ENCODE measurements around the gene MRPL20.
"Not testable (repeated sequence)": the region's sequence is repeated elsewhere in the genome, so short reads cannot be mapped to it uniquely, and the experiment has no call there.

The MRPL20 gene

DNA sequence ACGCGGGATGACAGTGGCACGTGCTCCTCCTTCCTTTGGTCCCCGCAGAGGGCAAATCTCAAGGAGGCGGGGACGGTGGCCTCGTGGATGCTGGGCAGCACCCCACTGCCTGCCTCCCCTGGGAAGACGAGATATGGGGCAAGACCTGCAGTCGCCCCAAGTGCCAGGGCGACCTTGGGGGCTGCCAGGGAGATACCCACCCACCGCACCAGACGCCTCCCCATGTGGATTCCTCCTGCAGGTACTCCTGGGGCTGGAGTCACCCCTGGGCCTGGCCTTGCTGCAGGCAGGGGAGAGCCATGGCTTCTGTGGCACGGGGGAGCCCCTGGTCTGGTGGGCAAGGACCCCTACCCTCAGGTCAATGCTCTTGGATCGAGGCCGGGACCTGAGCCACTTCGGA lies 26.2 kb downstream of the MRPL20 start:
- no peak for DNase-seq

DNA sequence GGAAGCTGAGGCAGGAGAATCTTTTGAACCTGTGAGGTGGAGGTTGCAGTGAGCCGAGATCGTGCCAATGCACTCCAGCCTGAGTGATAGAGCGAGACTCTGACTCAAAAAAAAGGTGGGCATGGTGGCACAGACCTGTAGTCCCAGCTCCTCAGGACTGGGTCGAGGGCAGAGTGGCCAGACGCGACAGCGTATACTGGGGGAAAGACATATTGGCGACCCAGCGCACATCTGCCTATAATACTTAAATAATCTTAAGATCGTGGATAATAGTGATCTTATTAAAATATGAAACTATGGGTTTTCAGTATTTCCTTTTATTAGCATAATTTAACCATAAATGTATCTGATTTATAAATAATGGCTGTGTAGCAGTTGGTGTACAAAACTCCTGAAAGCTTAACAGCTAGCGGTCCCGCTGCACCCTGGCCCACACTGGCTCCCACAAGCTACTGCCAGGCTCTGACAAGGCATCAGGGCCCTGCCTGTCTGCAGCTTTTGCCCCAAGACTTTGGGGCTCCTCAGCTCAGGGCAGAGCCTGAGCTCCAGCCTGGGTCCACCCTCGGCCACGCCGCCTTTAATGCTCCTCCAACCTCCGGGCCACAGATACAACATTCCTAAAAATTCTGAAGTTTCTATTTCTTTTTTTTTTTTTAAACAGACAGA lies 29.4 kb downstream of the MRPL20 start:
- DNase-seq = no peak

DNA sequence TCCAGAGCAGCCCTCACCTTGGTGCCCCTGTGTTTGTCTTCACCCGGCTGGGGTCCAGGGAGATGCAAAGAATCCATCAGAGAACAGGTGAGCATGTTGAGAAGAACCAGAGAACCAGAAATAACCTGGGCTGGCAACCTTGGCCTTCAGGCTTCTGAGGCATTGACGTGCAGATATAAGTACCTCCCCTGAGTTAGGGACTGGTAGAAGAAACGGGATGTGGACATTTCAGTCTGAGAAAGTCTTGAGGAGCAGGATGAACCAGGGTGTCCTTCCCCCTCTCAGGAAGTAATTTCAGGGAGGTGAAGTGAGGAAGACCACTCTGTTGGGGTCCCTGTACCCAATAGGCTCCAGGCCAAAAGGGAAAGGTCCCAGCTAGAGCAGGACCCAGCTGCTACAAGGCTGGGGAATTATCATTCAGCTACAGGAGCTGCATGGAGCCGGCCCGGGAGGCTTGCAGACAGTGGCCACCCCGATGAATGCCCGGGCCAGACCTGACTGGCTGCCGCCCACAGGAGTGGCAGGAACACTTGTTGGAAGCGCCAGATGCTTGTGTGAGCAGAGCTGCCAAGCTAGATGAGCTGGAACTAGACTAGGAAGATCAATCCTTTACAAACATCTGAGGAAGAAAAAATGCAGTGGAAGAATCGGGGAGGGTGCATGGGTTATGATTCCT lies 30.4 kb downstream of the MRPL20 start:
- DNase-seq = no peak

DNA sequence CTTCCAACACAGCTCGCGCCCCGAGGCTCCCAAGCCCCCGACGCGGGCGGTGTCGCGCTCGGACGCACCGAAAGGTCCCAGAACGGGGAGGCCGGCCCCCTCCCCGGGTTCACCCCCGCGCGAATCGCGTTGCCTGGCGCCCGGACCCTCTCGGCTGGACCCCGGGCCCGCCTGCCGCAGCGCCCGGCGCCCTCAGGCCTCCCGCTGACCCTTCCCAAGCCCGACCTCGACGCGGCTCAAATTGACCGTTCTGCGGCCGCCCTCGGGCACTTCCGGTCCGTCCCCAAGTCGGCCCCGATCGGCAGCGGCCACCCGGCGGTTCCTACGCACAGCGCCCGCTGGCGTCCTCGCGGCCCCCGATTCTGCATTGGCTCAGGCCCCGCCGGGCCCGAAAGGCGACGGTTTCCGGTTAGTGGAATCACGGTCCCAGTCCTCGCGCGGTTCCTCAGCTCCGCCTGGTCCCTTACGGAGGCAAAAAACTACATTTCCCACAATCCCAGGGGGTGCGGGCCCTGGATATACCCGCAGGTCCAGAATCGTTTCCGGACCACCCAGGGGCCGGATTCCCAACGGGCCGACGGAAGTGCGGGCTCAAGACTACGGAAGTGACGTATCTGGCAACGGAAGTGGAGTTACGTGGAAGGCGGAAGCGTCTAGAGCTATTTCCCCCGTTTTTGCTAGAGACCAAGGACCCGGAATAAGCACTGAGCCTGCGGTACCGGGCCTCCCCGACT lies 32.0 kb downstream of the MRPL20 start, which contains the start of gene AURKAIP1:
Gene AURKAIP1, minus strand, starts transcription at position 279 of the 734 bp plus-strand sequence. CDS start 451 bp downstream, outside the sequence.
- DNase-seq = peak; percentile 91

DNA sequence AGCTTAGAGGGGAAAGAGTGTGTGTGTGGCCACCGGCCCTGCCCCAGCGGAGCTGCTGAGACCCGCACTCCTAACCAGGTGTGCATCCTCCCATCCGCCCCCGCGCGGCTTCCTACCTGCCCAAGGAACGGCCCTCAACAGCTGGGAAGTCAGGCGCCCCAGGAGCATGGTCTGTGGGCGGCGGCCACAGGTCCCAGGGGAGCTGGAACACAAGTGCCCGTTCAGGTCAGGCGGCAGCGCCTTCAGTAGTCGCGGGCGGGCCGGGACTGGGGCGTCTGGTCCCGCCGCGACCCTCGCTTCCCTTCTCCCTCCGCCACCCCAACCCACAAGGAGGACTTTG lies 32.5 kb downstream of the MRPL20 start:
- DNase-seq = no peak

DNA sequence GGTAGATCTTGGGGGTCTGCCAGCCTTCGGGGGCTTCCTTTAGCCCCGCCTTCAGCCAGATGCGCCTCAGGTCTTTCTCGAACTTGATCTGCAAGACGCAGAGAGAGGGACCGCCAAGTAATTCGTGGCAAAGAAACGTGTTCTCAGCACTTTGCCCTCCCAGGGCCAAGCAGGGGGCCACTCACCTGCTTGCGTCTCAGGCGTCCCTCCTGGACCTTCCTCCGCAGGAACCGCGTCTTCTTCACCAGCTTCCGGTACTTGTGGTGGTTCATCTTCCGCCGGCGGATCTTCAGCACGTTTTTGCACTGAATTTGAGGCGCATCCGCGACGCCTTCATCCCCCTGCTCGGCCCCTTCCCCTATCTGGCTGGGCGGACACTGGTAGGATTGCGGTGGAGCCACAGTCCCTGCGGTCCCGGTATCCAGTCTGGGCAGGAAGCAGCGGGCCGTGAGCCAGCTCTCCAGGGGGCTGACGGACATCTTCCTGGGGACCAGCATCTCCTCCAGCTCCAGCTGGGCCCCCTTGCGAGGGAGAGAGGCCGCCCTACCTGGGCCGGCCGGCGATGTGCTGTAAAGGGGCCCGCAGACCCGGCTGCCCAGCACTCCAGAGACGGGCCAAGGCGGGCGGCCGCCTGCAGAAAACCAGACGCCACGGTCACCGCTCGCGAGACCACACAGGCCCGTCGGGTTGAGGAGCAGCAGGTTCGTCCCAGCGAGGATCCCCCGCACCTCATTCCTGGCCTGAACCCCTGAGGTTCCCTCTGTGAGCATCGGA lies 33.1 kb downstream of the MRPL20 start:
- no peak for DNase-seq

DNA sequence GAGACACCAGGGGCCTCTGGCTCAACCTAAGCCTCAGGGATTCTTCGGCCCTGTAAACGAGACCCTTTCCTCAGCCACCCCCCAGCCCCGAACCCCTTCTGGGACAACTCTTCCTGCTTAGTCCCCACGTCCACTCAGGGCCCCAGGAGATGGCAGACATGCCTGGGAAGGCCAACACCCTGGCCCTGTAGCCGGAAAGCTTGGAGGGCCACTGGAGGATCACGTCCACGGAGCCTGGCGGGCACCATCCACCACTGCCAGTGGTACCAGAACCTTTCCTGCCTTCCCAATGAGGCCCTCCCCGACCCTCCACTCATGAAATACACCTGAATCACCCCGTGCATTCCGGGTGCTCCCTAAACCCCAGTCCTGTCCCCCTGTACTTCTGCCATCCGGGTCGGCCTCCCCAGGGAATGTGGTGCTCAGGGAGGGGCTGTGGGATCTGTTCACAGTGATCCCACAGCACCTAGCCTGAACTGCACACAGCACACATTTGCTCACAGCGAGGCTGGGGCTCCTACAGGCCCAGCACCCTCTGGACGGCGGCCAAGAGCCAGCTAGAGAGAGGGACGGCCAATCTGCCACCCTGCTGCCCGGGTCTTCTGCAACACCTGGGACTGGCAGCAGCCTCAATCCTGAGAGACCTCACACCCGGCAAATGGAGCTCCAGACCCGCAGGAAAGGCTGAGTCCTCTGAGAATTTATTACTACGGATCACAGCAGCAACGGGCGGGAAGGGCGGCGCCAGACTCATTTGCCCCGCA lies 33.9 kb downstream of the MRPL20 start:
- DNase-seq = no peak

DNA sequence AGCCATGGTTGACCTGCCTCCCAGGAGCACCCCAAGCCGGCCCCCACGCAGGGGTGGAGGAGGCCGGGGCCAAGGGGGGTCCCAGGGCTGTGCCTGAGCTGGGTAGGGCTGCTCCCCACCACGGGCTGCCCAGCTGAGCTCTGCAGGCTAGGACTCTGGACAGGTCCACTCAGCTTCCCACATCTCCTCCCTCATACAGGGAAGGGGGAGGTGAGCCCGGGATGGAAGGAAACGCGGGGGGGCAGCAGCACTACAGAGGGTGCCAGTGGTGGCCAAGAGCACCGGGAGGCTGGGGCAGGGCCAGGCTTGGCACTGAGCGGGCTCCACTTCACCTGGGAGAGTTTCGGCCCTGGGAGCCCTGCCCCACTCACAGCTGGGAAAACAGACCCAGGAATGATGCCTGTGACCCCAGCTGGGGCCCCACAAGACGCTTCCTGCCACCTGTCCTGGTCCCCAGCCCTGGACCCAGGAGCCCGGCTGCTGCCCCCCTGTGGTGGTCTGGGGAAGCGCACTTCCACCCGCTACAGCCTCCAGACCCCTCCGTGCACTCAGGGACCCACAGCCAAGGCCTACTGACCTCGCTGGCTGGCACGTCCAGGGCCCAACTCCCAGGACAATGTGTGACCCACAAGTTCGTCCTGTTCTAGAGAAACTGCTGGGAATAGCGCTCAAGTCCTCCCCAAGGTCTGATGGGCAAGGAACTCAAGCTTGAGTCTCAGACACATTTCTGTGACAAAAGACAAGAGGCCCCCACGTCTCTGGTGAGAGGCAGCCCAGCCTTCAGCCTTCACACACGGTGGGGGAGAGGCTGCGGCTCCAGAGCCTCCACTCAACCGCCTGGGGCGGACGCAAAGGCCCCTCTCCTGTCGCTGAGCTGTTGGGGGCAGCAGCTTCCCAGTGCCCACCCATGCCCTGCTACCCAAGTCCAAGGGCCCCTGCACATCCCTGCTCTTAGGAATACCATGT lies 35.1 kb downstream of the MRPL20 start:
- no peak for DNase-seq

DNA sequence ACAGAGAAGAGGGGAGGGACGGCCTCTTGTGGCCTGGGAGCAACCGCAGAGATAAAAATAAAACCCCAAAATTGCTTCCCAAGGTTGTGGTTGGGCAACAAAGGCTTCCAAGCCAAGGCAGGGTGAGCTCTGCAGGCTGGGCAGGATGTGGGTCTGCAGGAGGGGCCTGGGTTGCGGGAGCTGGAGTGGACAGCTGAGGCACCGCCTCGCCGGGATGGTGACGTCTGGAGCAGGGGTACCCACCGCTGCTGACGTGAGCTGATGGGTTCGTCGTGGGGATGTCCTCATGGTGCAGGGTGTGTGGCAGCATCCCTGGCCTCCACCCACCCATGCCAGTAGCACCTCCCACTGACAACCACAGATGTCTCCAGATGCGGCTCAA lies 35.7 kb downstream of the MRPL20 start:
- DNase-seq = no peak

DNA sequence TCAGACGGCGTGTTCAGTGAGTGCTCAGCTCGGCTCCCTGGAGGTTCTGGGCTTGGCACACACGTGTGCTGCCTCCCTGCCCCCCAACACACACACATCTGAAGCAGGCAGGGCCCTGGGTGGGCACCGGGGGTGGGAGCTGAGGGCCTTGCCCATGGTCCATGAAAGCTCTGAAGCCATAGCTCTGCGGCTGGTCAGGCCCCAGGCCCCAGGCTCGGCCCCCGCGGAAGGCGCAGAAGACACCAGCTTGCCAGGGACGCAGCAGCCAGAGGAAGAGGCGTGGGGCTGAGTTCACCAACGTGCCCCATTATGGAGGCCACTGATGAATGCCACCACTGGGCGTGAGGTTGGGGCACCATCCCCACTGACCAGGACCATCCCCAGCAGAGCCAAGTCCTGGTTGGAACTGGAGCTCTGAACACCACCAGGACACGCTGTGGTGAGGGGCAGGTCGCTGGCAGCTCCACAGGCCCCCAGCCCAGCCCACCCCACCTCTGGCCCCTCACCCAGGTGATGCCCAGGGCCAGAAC lies 36.3 kb downstream of the MRPL20 start:
- DNase-seq = no peak

DNA sequence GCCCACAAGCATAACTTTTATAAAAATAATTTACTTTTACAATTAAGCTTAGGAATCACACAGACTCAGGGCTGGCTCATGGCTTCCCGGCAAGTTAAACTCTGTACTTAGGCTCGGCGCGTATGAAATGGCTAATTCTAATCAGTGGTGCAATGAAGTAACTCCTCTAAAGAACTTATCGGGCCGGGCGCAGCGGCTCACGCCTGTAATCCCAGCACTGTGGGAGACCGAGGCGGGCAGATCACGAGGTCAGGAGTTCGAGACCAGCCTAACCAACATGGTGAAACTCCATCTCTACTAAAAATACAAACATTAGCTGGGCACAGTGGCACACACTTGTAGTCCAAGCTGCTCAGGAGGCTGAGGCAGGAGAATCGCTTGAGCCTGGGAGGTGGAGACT lies 37.0 kb downstream of the MRPL20 start:
- DNase-seq = not testable (repeated sequence)

DNA sequence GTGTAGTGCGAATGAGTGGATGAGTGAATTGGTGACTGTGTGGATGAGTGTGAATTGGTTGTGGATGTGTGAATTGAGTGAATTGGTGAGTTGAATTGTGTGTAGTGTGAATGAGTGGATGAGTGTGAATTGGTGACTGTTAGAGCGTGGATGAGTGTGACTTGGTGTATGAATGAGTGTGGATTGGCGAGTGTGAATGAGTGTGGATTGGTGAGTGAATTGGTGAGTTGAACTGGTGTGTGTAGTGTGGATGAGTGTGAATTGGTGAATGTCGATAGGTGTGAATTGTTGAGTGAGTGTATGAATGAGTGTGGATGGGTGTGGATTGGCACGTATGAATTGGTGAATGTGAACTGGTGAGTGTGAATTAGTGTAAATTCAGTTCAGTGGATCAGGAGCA lies 39.8 kb downstream of the MRPL20 start:
- no peak for DNase-seq

DNA sequence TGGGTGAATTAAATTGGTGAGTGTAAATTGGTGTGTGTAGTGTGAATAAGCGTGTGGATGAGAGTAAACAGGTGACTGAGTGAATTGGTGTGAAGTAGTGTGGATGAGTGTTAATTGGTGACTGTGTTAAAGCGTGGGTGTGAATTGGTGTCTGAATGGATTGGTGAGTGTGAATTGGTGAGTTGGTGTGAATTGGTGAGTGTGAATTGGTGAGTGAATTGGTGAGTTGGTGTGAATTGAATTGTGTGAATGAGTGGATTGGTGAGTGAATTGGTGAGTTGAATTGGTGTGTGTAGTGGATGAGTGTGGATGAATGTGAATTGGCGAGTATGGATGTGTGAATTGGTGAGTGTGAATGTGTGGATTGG lies 40.4 kb downstream of the MRPL20 start:
- no peak for DNase-seq

DNA sequence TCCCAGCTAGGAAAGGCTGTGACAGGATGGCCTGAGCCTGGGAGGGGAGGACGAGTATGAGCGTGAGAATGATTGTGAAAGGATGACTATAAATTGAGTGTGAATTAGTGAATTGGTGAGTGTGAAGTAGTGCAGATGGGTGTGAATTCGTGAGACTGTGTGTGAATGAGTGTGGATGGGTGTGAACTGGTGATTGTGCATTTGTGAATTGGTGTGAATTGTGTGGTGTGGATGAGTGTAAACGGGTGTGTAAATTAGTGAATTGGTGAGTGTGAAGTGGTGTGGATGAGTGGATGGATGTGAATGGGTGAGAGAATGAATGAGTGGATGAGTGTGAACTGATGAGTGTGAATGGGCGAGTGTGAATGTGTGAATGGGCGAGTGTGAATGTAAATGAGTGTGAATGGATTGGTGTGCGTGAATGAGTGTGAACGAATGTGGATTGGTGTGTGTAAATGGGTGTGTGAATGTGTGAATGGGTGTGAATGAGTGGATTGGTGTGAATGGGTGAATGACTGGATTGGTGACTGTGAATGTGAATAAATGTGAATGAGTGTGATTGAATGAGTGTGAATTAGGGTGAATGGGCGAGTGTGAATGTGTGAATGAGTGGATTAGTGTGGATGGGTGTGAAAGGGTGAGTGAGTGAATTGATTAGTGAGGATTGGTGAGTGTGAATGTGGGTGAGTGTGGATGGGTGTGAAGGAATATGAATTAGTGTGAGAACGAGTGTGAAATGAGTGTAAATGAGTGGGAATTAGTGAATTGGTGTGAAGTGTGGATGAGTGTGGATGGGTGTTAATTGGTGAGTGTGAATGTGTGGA lies 41.0 kb downstream of the MRPL20 start:
- no peak for DNase-seq

DNA sequence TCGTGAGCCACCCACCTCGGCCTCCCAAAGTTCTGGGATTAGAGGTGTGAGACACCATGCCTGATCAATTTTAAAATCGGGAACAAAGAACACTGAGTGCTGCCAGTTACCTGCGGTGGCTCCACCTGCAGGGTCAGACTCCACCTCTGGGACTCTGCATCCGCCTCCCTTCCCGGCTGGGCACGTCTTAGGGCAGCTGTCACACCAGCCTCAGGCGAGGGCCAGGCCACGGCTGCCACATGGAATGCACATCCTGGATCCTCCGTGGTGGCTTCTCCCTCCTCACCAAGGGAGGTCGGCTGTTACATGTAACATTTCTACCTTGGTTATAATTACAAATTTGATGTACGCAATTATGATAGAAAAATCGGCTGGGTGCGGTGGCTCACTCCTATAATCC lies 42.8 kb downstream of the MRPL20 start:
- no peak for DNase-seq

DNA sequence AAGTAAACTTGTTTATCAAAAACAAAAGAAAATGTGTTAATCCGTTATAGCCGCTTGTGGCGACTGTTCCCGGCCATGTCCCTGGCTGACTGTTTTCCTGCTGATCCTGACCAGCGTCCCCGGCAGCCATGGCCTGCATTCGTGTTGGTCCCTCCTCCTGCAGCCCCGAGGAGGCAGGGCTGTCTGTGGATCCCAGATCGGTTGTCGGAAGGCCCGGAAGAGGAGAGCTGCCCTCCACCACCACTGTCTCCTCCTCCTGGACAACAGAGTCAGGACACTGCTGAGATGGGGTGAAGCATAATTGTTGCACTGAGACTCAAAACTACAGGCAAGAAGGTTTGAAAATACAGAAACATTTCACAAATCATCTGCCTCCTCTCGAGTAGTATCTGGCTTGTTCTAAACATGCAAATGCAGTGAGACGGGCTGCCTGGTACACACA lies 45.1 kb downstream of the MRPL20 start:
- no peak for DNase-seq

DNA sequence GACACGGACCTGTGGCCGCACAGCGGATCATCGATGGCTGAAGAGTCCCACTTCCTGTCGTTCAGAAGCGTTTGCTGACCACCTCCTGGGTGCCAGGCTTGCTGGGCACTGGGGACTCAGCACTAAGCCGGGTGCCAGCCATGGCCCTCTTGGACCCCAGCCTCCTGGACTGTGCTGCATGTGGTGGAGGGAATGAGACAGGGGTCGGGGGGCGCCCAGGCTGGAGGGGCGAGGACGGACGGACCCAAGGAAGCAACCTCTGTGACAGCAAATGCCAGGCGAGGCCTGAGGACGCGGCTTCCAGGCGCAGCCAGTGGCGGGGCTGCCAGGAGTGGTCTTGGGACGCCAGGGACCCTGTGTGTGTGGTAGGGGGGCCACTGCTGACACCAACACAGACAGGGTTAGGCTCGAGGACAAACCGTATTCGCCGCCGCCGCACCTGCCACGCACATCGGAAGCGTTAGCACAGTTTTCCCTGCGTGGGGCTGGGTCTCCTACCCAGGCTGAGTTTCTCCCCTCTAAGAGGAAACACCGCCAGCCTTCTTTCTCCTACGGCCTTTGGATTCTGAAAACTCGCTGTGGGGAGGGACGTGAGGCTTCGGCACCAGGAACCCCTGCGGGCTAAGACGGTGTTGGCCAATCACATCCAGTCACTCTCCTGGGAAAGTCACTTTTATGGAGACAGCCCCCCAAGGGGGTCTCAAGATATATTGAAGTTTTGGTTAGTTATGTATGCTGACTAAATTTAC lies 45.7 kb downstream of the MRPL20 start:
- DNase-seq = no peak

DNA sequence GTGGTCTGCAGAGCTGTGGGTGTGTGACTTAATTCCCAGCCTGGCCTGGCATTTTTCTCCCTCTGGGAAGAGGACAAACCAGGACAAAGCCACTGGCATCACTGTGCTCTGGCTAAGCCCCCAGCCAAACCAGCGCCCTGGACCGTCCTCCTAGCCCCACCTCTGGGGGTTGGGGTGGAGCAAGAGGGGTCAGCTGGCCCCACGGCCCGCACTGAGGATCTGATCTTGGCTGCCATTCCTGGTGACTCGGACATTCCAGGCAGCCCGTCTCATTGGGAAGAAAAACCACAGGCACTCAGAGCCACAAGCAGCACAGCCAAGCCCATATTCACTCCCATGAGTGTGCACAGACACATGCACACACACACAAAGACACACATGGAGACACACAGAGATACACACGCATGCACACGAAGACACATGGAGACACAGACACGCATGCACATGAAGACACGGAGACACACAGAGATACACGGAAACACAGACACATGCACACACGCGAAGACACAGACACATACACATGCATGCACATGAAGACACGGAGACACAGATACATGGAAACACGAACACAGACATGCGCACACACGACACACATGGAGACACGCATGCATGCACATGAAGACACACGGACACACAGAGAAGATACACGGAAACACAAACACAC lies 46.5 kb downstream of the MRPL20 start:
- peak; percentile 89 for DNase-seq

Measured in 8988T (cell line).